Measurements from ENCODE around the gene ATP13A3.
"Not testable (repeated sequence)": the region's sequence is repeated elsewhere in the genome, so short reads cannot be mapped to it uniquely, and the experiment has no call there.

Gene ATP13A3

DNA sequence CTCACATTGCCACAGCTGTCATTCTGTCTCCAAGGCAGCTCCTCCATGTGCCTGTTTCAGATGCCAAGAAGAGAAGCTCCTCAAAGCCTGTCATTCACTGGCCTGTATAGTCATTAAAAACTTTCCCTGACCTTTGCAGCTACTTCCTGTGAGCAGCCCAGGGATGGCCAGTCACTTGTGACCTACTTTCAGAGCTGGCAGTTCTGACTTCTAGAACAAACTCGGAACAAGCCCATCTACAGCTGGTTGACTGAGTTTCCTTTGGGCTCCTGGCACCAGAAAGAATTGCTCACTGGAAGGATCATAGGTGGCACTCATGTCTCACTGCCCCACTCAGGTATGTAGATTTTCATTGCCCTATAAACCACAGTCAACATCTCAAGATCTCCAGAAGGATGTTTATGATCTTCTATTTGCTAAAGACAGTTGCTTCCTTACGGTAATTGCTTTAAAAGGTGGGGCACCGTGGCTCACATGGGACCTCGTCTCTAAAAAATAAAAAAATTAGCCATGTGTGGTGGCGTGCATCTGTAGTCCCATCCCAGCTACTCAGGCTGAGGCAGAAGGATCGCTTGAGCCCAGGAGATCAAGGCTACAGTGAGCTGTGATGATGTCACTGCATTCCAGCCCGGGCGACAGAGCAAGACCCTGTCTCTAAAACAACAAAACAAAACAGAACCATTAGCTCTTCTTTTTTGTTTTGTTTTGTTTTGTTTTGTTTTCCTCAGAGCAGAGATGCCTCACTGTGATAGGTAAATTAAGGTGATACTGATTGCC is 11.2 kb upstream of the ATP13A3 start:
- FAIRE-seq, result no peak

DNA sequence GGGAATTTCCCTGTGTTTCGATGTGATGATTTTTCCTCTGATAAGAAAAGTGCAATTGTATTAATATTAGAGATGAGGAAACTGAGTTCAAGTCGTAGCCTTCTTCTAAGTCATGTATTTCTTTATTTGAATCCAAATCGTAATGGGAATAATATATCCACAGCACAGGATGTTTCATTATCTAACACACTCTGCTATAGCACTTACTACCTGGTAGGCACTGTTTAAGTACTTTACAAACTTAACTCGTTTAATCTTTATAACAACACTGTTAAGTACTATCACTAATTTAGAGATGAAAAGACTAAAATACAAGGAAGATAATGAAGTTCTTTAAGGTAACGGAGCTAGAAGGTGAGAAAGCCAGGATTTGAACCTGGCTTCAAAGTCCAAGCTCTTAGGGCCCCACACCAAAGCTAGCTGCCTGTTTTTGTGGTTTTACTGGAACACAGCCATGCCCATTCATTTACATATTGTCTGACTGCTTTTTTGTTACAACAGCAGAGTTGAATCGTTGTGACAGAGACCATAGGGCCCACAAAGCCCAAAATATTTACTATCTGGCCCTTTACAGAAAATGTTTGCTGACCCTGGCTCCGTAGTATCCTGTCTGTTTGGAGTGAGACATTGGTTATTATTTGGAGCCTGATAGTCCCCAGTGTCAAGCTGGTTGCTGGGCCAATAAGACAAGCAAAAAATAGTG is 9.6 kb upstream of the ATP13A3 start:
- no peak for FAIRE-seq

GRCh38 chr3:194494951-194495374 is 8.2 kb upstream of the ATP13A3 start:
- FAIRE-seq, result no peak

DNA sequence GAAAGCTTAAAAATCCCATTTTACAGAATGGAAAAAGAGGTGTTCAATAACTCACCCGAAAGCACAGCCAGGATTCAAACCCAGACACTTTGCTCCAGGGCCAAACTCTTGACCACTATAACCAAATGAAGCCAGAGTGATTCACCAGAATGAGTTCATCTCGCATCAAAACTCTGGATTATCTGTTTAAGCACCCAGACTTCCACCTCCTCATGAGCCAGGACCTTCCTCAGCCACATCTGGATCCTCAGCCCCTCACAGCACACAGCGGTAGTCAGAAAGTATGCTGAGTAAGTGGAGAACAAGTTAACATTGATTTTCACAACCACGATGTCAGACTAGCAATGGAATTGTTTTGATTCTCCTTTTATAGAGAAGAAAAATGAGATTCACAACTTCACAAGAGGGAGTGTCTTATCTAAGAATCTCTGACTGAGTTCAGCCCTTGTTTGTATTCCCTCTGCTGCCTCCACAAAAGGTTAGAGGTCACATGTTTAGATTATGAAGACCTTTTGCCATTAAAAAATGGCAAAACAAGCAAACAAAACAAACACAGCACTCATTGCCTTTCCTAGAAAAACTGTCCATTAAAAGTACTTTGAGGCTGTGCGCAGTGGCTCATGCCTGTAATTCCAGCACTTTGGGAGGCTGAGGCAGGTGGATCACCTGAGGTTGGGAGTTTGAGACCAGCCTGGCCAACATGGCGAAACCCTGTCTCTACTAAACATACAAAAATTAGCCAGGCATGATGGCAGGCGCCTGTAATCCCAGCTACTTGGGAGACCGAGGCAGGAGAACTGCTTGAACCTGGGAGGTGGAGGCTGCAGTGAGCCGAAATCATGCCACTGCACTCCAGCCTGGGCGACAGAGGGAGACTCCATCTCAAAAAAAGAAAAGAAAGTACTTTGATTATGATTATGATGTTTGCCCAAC is 7.5 kb upstream of the ATP13A3 start:
- FAIRE-seq, result not testable (repeated sequence)

DNA sequence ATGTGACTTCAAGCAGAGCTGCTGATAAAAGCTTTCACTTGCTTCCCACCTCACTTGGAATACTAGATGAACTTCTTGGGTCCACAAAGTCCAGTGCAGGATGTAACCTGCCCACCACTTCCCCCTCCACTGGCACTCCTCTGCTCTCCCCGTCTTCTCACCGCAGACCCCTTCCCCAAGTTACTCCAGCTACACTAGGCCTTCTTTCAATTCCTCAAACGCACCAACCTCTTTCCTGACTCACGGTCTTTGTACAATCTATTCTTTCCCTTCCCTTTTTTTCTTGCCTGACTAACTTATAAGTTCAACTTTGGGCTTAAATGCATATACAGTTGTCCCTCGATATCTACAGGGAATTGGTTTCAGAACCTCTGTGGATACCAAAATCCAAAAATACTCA is 5.2 kb upstream of the ATP13A3 start:
- FAIRE-seq, result no peak

GRCh38 chr3:194489736-194490612 is 3.2 kb upstream of the ATP13A3 start:
- FAIRE-seq, result no peak

GRCh38 chr3:194488055-194488742 is 1.4 kb upstream of the ATP13A3 start:
- no peak for FAIRE-seq

- no peak for FAIRE-seq
Observed at GRCh38 chr3:194487289-194488054, 670 bp upstream of the ATP13A3 start.

DNA sequence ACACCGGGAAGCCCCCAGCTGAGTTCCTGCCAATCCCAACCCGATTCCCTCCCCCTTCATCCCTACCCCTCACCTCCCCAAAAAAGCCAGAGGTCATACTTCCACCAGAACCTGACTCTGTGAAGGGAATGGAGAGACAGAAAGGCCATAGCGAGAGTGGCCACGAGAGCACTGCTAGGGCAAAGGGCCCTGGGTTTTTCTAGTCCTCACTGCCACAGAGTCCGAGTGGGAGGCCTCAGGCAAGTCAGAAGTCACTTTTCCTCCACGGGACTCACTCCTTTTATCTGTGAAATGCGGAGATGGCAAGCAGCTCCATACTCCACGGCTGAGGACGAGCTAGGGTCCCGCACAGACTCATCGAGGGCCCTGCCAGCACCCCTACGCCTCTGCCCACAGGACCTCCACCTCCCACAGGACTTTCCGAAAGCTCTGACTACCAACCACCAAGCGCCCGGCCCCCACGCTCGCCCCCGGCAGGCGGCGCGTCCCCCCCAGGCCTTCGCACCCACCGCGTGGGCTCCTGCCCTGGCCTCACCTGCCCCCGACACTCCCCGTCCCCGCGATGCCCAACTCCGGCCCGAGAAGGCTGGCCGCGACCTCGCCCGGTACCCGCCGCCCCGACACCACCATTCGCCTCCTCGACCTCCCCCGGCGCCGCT is 792 bp downstream of the ATP13A3 start:
- no peak for FAIRE-seq

DNA sequence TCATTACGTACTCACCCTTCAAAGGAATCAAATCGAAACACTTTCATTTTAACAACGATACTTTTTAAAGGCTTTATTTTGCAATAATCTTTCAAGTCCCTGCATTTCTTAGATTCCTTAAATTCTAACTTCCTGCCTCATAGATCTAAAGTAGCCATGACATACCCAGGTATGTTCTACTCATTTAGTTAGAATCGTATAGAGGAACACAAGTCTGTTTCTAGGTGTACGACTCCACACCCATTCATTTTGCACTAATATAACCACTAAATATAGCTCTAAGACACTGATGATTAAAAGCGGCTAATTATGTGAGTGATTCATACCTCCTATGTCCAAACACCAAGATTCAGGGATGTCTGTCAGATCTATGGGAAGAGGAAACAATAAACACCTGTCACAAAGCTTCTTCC is 1.3 kb downstream of the ATP13A3 start:
- FAIRE-seq, result no peak

DNA sequence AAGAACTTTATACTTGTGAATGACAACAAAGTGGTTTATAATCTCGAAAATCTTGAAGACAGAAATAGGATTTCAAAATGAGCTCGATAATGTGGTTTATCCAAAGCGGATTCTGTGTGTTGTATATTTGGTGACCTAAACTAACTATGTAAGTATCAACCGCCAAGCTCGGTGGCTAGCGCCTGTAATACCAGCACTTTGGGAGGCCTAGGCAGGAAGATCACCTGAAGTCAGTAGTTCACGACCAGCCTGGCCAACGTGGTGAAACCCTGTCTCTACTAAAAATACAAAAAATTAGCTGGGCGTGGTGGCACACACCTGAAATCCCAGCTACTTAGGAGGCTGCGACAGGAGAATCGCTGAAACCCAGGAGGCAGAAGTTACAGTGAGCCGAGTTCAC is 2.2 kb downstream of the ATP13A3 start:
- no peak for FAIRE-seq

- no peak for FAIRE-seq
Observed at GRCh38 chr3:194483850-194484249, 3.0 kb downstream of the ATP13A3 start.

GRCh38 chr3:194482830-194483229 is 4.0 kb downstream of the ATP13A3 start:
- not testable (repeated sequence) for FAIRE-seq

DNA sequence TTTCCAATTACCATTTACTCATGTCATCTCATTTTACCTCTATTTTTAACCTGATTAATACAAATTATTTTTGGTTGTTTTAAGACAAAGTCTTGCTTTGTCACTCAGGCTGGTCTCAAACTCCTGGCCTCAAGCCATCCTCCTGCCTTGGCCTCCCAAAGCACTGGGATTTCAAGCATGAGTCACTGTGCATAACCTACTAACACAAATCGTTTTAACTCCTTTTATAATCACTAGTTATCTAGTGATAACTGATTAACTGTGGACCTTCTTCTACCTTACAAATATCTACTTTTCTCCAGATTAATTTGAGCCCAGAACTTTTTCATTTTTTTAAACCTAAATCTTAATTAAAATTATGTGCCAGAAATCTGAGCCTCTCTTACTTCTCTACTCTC is 4.6 kb downstream of the ATP13A3 start:
- FAIRE-seq, result no peak

GRCh38 chr3:194481525-194482195 is 5.1 kb downstream of the ATP13A3 start:
- no peak for FAIRE-seq

DNA sequence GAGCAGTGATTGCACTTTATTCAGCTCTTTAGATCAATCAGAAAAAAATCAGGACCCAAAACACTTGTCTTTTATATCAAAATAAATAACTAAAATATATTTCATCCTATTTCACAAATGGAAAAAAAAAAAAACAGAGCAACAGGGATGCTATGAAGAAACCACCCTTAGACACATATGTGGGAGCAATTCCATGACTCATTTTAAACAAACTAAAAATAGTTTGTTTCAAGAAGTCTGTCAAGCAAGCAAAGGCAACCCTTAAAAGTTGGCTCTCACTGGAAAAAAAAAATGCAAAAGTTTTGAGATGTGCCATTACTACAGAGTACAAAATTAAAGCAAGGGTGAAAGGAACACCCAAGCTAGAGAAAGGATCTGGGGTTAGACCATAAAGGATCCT is 5.7 kb downstream of the ATP13A3 start:
- FAIRE-seq, result no peak

GRCh38 chr3:194476784-194477183 is 10.0 kb downstream of the ATP13A3 start:
- no peak for FAIRE-seq

GRCh38 chr3:194475978-194476377 is 10.8 kb downstream of the ATP13A3 start:
- no peak for FAIRE-seq

DNA sequence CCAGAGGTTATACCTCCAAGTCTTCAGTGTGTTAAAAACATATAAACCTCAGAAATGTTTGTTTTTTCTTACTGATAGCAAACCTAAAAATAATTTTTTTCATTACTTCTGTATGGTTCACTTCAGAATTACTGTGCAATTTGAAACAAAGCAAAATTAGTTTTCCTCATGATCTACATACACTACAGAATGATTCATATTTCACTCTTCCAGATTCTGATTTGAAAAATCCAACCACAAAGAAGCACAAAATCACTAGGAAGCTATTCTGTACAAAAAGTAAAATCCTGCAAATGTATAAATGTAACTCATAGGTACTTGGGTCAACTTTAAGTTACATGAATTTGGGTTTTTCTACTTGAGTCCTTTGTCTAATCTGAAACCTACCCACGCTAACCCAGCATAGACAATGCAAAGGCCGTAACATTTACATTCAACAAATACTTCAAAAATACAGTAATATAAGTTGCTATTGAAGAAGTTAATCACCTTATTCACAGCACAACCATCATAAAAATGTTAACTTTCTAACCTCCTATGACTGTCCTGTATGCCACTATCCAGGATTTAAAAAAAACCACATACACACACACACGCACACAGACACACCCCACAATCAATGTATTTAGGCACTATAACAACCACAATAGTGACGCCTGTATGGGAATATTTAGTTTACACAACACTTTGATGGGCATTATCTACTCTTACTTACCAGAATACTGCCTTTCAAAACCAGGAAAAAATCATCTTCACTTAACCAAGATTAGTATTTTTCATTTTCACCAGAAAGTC is 11.5 kb downstream of the ATP13A3 start:
- no peak for FAIRE-seq

Measured in TTC549 (cell line).